BJ (cell line): Measurements from ENCODE around the gene STAB2. TPM values are rescaled to one million over a fixed set of nuclear protein-coding genes. Genes with fewer than 3 reads are reported as not detected.

Experiments
- CTCF ChIA-PET: fragments of 350-600 bp; formaldehyde crosslinking; extraction: SDS; loops from one replicate; lab custom pipeline; 2021; ENCODE audit warnings: antibody characterized with exemption, inconsistent platforms; lab: Yijun Ruan, JAX
- POLR2A ChIA-PET: fragments of 300-600 bp; sonication (Branson Sonifier 250); formaldehyde crosslinking; extraction: SDS; loops from one replicate; lab custom pipeline; 2021; ENCODE audit warnings: antibody characterized with exemption; lab: Charles Lee
- DNase-seq: peaks from one replicate; pipeline ENCODE4 v3.0.0-alpha.2; 2011; ENCODE audit warnings: low read depth
- H3K27me3 ChIP-seq: 2 replicates; pipeline ENCODE4 v1.6.0; 2011; ENCODE audit warnings: low read length; ENCODE audit not compliant: control insufficient read depth, insufficient read depth
- H3K36me3 ChIP-seq: 2 replicates; pipeline ENCODE4 v1.5.1; 2011; ENCODE audit warnings: low read length; ENCODE audit not compliant: control insufficient read depth, insufficient read depth
- H3K4me3 ChIP-seq: 2 replicates; pipeline ENCODE4 v1.5.1; 2011; ENCODE audit warnings: low read depth, mild to moderate bottlenecking, control low read depth, low read length
- CTCF ChIP-seq: IDR thresholded peaks from 2 replicates; pipeline ENCODE4 v1.5.1; 2011; ENCODE audit warnings: low read depth, mild to moderate bottlenecking, control low read depth, inconsistent platforms, low read length, moderate library complexity; ENCODE audit not compliant: insufficient read depth
- polyA plus RNA-seq: library from polyadenylated mRNA; depleted of rRNA; stranded (reverse); fragments of >200 nt; gene quantifications from 2 replicates; pipeline ENCODE4 v1.2.3, GENCODE V29; 2011

STAB2 gene
- polyA plus RNA-seq, 1 experiment = not detected

- DNase-seq = no peak
- H3K4me3 ChIP-seq = no peak overlapping the region
- CTCF ChIA-PET = interaction anchor here (1.7 kb wide), 1 partner anchor 8 kb away, joined by 7 read pairs; no protein-coding TSS in a partner anchor
- POLR2A ChIA-PET = no interaction called here
- H3K27me3 ChIP-seq = peaks cover 2% of the 10 kb centered on the region; the same call in 1 of the 2 replicates
- TF ChIP-seq CTCF = no peak
- no peaks in the 10 kb centered on the region for H3K36me3 ChIP-seq
Measured at GRCh38 chr12:103566398-103566797, 20.7 kb upstream of the STAB2 start.

- Histone ChIP-seq H3K27me3 (peaks cover 5% of the 10 kb centered on the region), H3K36me3 (no peaks in the 10 kb centered on the region), H3K4me3 (no peak overlapping the region)
- ChIA-PET CTCF (interaction anchor here (1.4 kb wide), 1 partner anchor 20 kb away, joined by 4 read pairs; no protein-coding TSS in a partner anchor), POLR2A (no interaction called here)
- TF ChIP-seq CTCF = no peak
- DNase-seq = no peak
Measured at GRCh38 chr12:103569278-103569677, 17.8 kb upstream of the STAB2 start.

DNA sequence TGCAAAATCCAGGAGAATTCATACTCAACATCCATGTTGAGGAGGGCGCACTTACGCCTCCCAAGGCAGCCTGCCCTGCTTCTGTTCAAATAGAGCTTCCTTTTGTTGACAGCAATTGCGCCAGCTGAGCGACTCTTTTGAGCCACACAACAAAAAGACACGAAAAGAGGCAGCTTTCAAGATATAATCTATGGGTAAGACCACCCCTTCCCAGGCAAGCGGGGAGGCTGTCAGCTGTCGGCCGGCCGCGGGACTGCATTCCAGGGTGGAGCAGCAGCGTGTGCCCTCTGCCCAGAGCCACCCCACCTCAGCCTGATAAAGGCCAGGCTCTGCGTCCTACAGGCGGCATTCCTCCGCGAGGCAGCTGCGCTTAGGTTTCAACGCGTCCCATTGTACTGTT is 15.8 kb upstream of the STAB2 start:
- no peak for TF ChIP-seq CTCF
- DNase-seq = no peak
- ChIA-PET CTCF (interaction anchor here (0.9 kb wide), 1 partner anchor 16 kb away, joined by 3 read pairs; the partner anchor contains the start of gene STAB2), POLR2A (no interaction called here)
- Histone ChIP-seq H3K27me3 (peaks cover 6% of the 10 kb centered on the region), H3K4me3 (no peak overlapping the region), H3K36me3 (no peaks in the 10 kb centered on the region)

- no peak for TF ChIP-seq CTCF
- Histone ChIP-seq H3K4me3 (no peak overlapping the region), H3K36me3 (no peaks in the 10 kb centered on the region), H3K27me3 (peaks cover 6% of the 10 kb centered on the region)
- POLR2A ChIA-PET = no interaction called here
- DNase-seq = no peak
- CTCF ChIA-PET = interaction anchor here (0.6 to 1.6 kb wide), 5 partner anchors 9 to 1088 kb away, joined by 4 to 8 read pairs (median 5); no protein-coding TSS in a partner anchor
Measured at GRCh38 chr12:103572312-103573045, 14.6 kb upstream of the STAB2 start.

GRCh38 chr12:103573185-103573584 is 13.9 kb upstream of the STAB2 start:
- ChIA-PET POLR2A (no interaction called here), CTCF (interaction anchor here (1.2 to 2.0 kb wide), 5 partner anchors 8 to 297 kb away, joined by 4 to 8 read pairs (median 5); no protein-coding TSS in a partner anchor)
- Histone ChIP-seq H3K36me3 (no peaks in the 10 kb centered on the region), H3K27me3 (peaks cover 6% of the 10 kb centered on the region), H3K4me3 (no peak overlapping the region)
- no peak for TF ChIP-seq CTCF
- no peak for DNase-seq
